HG02610 (cell line): ENCODE data around the gene ADORA2B.

ENCODE experiments used
- ATAC-seq: cut with Tn5 transposase; IDR thresholded peaks from one replicate; pipeline ENCODE4 v1.9.1; 2021; ENCODE audit warnings: mild to moderate bottlenecking, moderate library complexity; ENCODE audit not compliant: unreplicated experiment

The ADORA2B gene

DNA sequence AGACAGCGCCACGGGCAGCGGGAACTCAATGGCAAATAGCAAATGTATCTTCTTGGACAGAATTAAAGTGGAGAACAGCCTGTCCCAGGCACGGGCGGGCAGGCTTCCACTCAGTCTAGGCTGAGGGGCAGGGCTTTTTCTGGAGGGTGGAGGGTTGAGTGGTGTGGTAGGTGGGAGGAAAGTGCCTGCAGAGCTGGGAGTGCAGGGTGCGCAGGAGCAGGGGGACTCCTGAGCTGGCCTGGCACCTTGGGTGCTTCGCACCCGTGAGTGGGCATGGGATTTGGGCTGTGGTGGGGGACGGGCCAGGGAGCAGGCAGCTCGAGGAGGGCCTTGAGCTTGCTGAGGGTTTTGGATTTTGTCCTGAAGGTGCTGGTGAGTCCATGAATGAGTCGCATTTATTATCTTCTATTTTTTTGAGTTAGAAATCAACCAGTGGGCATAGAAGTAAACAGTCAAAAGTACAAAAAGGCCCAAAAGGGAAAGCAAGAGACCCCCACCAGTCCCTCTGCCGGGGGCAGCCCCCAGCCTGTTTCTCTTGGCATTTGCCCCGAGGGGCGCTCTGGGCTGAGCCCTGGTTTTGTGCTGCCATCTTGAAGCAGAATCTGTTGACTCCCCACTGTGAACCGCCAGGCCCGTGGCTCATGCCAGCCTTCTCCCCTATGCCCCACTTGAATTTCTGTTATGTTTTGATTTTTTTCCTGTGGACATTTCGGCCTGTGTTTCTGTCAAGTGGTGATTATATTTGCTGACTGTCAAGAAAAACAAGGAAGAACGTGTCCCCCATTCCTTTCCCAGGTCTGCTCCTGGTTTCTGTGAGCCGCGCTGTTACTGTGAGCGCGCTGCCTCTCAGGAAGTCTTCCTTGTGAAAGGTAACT is 8.2 kb downstream of the ADORA2B start:
- ATAC-seq, result no peak

GRCh38 chr17:15954222-15954621 is 9.3 kb downstream of the ADORA2B start:
- no peak for ATAC-seq

GRCh38 chr17:15955793-15956541 is 11.0 kb downstream of the ADORA2B start:
- no peak for ATAC-seq

DNA sequence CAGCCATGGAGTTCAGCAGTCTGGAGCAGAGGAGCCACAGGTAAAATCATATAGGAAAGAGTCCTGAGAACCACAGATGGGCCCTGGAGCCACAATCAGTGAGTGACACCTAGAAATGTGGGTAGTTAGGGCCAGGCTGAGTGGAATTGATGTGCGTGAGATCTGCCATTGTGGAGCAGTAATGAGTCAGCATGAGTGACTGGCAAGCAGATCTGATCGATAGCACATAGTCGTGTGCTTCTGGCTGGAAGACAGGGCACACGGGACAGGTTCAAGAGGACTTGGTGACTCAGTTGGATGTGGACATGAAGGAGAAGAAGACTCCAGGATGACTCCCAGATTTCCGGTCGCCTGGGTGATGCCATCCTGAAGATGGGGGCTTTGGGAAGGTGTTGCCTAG is 12.3 kb downstream of the ADORA2B start:
- ATAC-seq, result no peak

DNA sequence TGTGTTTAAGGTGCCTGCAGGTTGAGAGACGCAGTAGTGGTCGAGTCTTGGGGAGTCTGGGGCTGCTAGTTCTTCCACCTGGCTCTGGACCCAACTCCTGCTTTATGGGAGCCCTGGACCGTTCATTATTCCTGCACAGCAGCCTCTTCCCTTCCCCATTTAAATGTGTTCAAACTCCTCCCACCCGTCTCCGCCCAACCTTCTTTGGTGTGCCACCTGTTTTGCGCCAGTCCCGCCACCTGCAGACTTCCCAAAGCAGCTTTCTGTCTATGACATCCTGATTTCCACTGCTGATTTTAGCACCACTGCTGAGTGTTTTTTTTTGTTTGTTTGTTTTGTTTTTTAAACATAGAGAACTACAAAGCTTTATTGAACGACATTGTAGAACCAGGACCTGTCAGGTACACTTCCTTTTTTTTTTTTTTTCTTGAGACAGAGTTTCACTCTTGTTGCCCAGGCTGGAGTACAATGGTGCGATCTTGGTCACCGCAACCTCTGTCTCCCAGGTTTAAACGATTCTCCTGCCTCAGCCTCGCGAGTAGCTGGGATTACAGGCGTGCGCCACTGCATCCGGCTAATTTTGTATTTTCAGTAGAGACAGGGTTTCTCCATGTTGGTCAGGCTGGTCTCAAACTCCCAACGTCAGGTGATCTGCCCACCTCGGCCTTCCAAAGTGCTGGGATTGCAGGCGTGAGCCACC is 12.8 kb downstream of the ADORA2B start:
- ATAC-seq, result no peak

GRCh38 chr17:15958484-15958854 is 13.5 kb downstream of the ADORA2B start:
- ATAC-seq, result no peak

- ATAC-seq, result no peak
Measured at GRCh38 chr17:15963670-15964110, 18.8 kb downstream of the ADORA2B start.

DNA sequence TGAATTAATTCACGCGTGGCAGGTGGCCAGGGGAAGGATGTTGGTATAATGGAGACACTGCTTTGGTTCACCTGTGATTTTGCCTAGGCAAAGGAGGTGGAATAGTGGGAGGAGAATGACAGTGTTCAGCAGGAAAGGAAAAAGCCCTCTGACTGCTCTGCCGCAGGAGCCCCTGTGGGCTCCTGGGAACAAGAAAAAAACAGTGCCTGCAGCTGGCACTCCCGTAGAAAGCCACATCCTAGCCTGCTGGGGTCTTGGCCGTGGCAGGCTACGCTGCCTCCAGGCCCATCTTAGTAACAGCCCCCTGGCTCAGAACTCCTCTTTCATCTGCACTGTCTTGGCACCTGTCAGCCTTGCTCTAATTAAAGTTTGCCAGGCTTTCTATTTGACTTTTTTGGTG is 20.6 kb downstream of the ADORA2B start:
- no peak for ATAC-seq

GRCh38 chr17:15966183-15966878 is 21.4 kb downstream of the ADORA2B start:
- ATAC-seq, result no peak

DNA sequence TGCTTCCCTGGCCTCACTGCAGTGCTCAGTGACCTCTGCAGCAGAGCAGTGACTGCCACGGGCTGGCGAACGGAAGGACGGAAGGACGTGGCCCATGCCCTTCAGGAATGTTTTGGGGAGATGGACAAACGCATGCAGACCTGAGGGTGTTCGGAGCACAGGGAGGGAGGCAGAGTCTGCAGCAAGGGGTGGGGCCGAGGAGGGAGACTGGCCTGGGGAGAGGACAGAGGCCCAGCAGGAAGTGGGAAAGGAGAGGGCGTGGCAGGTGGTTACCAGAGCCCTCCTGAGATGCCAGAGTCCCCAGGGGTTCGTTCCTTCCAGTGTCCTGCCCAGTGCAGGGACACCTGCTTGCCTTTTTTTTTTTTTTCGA is 21.9 kb downstream of the ADORA2B start:
- ATAC-seq, result no peak

DNA sequence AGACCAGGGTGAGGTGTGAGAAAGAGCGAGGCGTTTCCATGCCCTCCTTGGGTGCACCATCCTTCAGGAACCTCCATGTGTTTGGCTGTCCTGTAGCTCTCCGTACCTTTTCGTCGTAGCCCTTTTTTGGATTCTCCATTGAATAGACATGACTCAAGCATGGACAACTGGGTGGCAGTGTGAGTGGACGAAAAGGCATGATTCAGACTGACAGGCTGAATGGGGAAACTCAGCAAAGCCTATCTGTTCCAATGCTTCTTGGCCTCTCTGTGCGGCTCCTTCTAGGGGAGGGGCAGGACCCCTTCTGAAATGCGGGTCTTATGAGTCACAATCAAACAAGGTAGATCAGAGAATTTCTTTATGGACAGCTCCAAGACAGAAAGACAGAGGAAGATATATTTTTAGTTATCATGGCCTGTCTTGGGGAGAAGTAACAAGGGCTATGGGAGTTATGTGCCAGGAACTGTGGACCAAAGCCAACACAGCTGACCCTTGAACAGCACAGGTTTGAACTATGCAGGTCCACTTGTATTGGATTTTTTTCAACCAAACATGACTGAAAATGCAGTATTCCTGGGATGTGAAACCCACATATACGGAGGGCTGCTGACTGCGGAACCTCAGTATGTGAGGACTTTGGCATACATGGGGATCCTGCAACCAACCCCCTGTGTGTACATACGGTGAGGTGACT is 22.9 kb downstream of the ADORA2B start:
- no peak for ATAC-seq

DNA sequence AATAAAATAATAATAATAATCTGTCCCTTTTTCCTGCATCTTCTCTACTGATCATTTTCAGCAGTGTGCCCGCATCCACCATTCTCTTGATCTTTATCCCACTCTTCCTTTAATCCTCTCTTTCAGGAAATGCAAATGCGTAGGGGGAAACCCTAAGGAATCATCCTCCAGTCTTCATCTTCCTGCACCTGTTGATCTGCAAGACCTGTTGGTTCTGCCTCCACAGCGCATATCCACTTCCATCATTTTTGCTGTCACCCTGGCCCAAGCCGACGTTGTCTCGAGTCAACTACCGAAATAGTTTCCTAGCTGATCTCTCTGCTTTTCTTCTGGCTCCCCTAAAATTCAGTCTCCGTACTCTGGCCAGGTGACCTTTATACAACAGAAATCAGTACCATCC is 24.5 kb downstream of the ADORA2B start:
- ATAC-seq, result no peak

GRCh38 chr17:15970500-15970899 is 25.6 kb downstream of the ADORA2B start:
- ATAC-seq, result no peak

- ATAC-seq, result no peak
Measured at GRCh38 chr17:15971098-15971678, 26.3 kb downstream of the ADORA2B start.

DNA sequence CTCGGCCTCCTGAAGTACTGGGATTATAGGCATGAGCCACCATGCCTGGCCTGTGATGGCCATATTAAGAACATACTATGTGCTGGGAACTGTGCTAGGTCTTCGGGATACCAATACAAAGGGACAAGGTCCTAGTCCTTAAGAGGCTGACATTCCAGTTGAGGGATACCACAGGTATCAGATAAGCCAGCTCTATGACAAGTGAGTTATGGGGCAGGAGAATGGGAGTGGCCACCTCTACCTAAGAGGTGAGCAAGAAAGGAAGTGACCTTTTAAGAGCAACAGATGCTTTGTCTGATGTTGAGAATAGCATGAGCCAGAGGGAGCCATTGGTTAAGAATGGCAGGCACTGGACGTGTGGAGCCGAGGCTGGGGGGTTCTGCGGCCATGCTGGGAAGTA is 27.0 kb downstream of the ADORA2B start:
- ATAC-seq, result no peak

- ATAC-seq, result no peak
Measured at GRCh38 chr17:15972497-15972951, 27.6 kb downstream of the ADORA2B start.

- ATAC-seq, result no peak
Measured at GRCh38 chr17:15973016-15973415, 28.1 kb downstream of the ADORA2B start.

DNA sequence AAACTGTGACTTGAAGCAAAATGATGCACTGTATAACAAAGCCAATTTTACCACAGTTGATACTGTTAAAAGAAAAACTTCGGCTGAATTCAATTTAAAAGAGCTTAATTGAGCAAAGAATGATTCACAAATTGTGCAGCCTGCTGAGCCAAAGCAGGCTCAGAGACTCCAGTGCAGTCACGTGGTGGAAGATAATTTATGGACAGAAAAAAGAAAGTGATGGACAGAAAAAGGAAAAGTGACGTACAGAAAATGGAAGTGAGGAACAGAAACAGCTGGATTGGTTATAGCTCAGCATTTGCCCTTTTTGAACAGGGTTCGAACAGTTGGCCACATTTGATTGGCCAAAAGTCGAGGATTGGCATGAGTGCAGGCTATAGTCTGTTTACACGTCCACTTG is 28.9 kb downstream of the ADORA2B start:
- ATAC-seq, result no peak

- ATAC-seq, result no peak
Measured at GRCh38 chr17:15977894-15978293, 33.0 kb downstream of the ADORA2B start.

DNA sequence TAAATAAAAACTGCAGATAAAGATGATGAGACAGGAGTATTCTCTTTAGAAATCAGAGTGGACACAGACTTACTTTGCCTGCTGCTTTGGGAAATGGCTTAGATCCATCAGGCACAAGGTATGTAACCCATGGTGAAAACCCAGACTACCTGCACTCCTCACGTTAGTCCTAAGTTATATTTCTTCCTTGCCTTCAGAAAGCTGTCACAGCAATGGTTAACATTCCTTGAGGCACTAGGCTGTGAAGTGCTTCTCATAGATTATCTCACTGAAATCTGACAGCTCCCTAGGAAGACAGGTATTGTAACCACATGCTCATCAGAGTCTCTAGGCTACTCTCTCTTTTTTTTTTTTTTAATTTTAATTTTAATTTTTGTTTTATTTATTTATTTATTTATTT is 33.7 kb downstream of the ADORA2B start:
- no peak for ATAC-seq
